Stromal cell of bone marrow (primary cell): ENCODE measurements around the gene HMGXB3.

ENCODE experiments used
- DNase-seq: peaks from one replicate; pipeline ENCODE4 v3.0.0-alpha.2; 2012; ENCODE audit warnings: low read depth

Gene HMGXB3

GRCh38 chr5:150000256-150000989 is at the start of gene HMGXB3, which contains the start of gene TIGD6:
Gene HMGXB3 (plus strand): TSS chr5:150000739. CDS start chr5:150004853, 4,114 bp downstream.
Gene TIGD6 (minus strand): TSS chr5:150000654. CDS start chr5:149996348, 4,306 bp downstream.
- peak; percentile 86 for DNase-seq

GRCh38 chr5:149951138-149951749 is 49.3 kb upstream of the HMGXB3 start:
- DNase-seq: no peak

GRCh38 chr5:149953436-149954121 is 47.0 kb upstream of the HMGXB3 start:
- no peak for DNase-seq

GRCh38 chr5:149954798-149955197 is 45.7 kb upstream of the HMGXB3 start:
- DNase-seq: no peak

GRCh38 chr5:149956685-149957084 is 43.9 kb upstream of the HMGXB3 start:
- no peak for DNase-seq

- no peak for DNase-seq
Observed at GRCh38 chr5:149957855-149958254, 42.7 kb upstream of the HMGXB3 start.

- peak; percentile 75 for DNase-seq
Observed at GRCh38 chr5:149959406-149960236, 40.9 kb upstream of the HMGXB3 start.

- peak; percentile 97 for DNase-seq
Observed at GRCh38 chr5:149960272-149961185, 40.0 kb upstream of the HMGXB3 start, which contains the start of gene SLC26A2. Gene SLC26A2 (plus strand): TSS chr5:149960758. CDS start chr5:149977653, 16,895 bp downstream.

GRCh38 chr5:149961186-149961685 is 39.3 kb upstream of the HMGXB3 start:
- DNase-seq: no peak

GRCh38 chr5:149961957-149962409 is 38.6 kb upstream of the HMGXB3 start:
- DNase-seq: peak; percentile 38

GRCh38 chr5:149962601-149963300 is 37.8 kb upstream of the HMGXB3 start:
- DNase-seq: no peak

GRCh38 chr5:149963729-149964128 is 36.8 kb upstream of the HMGXB3 start:
- DNase-seq: no peak

GRCh38 chr5:149966946-149967345 is 33.6 kb upstream of the HMGXB3 start:
- no peak for DNase-seq

- DNase-seq: no peak
Observed at GRCh38 chr5:149969181-149969930, 31.2 kb upstream of the HMGXB3 start.

GRCh38 chr5:149975409-149975808 is 25.1 kb upstream of the HMGXB3 start:
- DNase-seq: no peak

GRCh38 chr5:149979896-149980295 is 20.6 kb upstream of the HMGXB3 start:
- DNase-seq: no peak

GRCh38 chr5:149981206-149981605 is 19.3 kb upstream of the HMGXB3 start:
- DNase-seq: no peak

GRCh38 chr5:149982505-149982904 is 18.0 kb upstream of the HMGXB3 start:
- no peak for DNase-seq

GRCh38 chr5:149988126-149988525 is 12.4 kb upstream of the HMGXB3 start:
- DNase-seq: no peak
